ENCODE data around the gene GABRR2. TPM values are rescaled to one million over a fixed set of nuclear protein-coding genes. Genes with fewer than 3 reads are reported as not detected.
A peak's percentile ranks its signal among the peaks of the same experiment; 100 is the strongest.

Gene GABRR2
- total and polyA plus RNA-seq, 2 of the 4 experiments (the other 2 are of a cell fraction) = 0.26 TPM; not detected in 1

GRCh38 chr6:89352278-89353117 is 37.4 kb upstream of the GABRR2 start, which contains the start of gene UBE2J1 (continued):
- TF ChIP-seq SMC3 (IDR thresholded peaks at IDR 0.05; ENCODE audit: low read depth, low read length) = no peak
- no peak for TF ChIP-seq RCOR1 (IDR thresholded peaks at IDR 0.05; ENCODE audit: insufficient replicate concordance, low read length)
- 0 out of 2 replicates have a peak, but pooled peaks have one; percentile 3 for TF ChIP-seq FOS (IDR thresholded peaks at IDR 0.05; ENCODE audit: low read depth, low read length)

GRCh38 chr6:89351671-89352277 is 36.7 kb upstream of the GABRR2 start:
- no peak for DNase-seq
- CTCF ChIA-PET = interaction anchor here (0.9 kb wide), 1 partner anchor 20 kb away, joined by 3 read pairs; no protein-coding TSS in a partner anchor
- in situ Hi-C loops (cut with MboI; ENCODE audit: low sequenced_read_pairs) = loop anchor here (25.0 kb wide), 2 partner anchors 214 to 364 kb away; partner anchors contain the start of gene PM20D2
- H4K8ac ChIP-seq (ENCODE audit: low read depth in 2 of 2, low read length in 2 of 2) = peak overlapping the region; percentile 86 to 99; a peak in 3 of 4 replicates
- H3K36me3 ChIP-seq (ENCODE audit: control insufficient read depth, insufficient read depth, low read length) = no peaks in the 10 kb centered on the region
- no CpG with 5 or more reads among the region's 12 CpGs for WGBS, 2 experiments (ENCODE audit: extremely low coverage in 2 of 2, insufficient read length in 1 of 2)
- peaks cover 9% of the 10 kb centered on the region for H3K4me1 ChIP-seq (ENCODE audit: control insufficient read depth, insufficient read depth, low read length)
- H2AFZ ChIP-seq (replicated peaks; ENCODE audit: low read length, poor library complexity) = peak overlapping the region; percentile 92
- POLR2A ChIA-PET (ENCODE audit: unreplicated experiment) = no interaction called here
- H3K18ac ChIP-seq (ENCODE audit: low read depth, low read length) = peak overlapping the region; percentile 59
- peaks cover 12% of the 10 kb centered on the region for H3K9me1 ChIP-seq (ENCODE audit: insufficient read depth, low read length)
- H3K4me2 ChIP-seq (ENCODE audit: low read depth, low read length) = peak overlapping the region; percentile 94
- H3K9me3 ChIP-seq (ENCODE audit: control insufficient read depth, insufficient read depth, low read length) = no peaks in the 10 kb centered on the region
- H2BK120ac ChIP-seq (ENCODE audit: low read depth, low read length) = peak overlapping the region; percentile 59; the same call in 1 of the 2 replicates
- TSS peak; percentile 38 for BruUV-seq (replicated peaks)
- H4K20me1 ChIP-seq (ENCODE audit: insufficient read depth, low read length) = peaks cover 38% of the 10 kb centered on the region; the same call in 1 of the 2 replicates
- peak overlapping the region; percentile 92 for H2AK9ac ChIP-seq (replicated peaks; ENCODE audit: low read depth, low read length, poor library complexity)
- H3K23ac ChIP-seq (ENCODE audit: low read depth, low read length) = peak overlapping the region; percentile 98
- H3K4ac ChIP-seq (ENCODE audit: low read depth, low read length) = peak overlapping the region; percentile 96
- H3K79me1 ChIP-seq (ENCODE audit: low read depth in 1 of 2, low read length in 2 of 2) = peaks cover 8 to 42% of the 10 kb centered on the region in 2 experiments; a peak in 3 of 4 replicates
- dilution Hi-C loops (cut with HindIII; ENCODE audit: low sequenced_read_pairs, unreplicated experiment) = no loop called here
- H3K27me3 ChIP-seq (ENCODE audit: control insufficient read depth, insufficient read depth, low read length) = no peaks in the 10 kb centered on the region
- H3K27ac ChIP-seq (ENCODE audit: insufficient read depth, low read length) = peak overlapping the region; percentile 85
- peak overlapping the region; percentile 99 for H3K4me3 ChIP-seq (ENCODE audit: insufficient read depth, low read depth, low read length)
- intact Hi-C loops (cut with micrococcal nuclease) = loop anchor here (5.0 kb wide), 2 partner anchors 269 to 369 kb away; partner anchors contain the start of gene PNRC1
- no peak for ATAC-seq (ENCODE audit: low read depth)
- H3K14ac ChIP-seq (replicated peaks; ENCODE audit: low read depth, low read length) = peak overlapping the region; percentile 94
- H4K91ac ChIP-seq (ENCODE audit: insufficient read depth, low read depth, low read length) = peak overlapping the region; percentile 76; the same call in 1 of the 2 replicates
- H2BK5ac ChIP-seq (ENCODE audit: low read depth, low read length, poor library complexity, severe bottlenecking) = peak overlapping the region; percentile 75
- H3K56ac ChIP-seq (ENCODE audit: extremely low read depth, insufficient read depth, low read length) = peak overlapping the region; percentile 90
- peak overlapping the region; percentile 65 for H4K5ac ChIP-seq (ENCODE audit: low read depth, low read length)
- H2BK20ac ChIP-seq (ENCODE audit: low read depth, low read length) = no peak overlapping the region
- H2AK5ac ChIP-seq (ENCODE audit: low read depth, low read length) = peak overlapping the region; percentile 91
- no peak overlapping the region for H2BK15ac ChIP-seq (ENCODE audit: low read depth, low read length)
- peak overlapping the region; percentile 96 for H3K9ac ChIP-seq (ENCODE audit: low read depth, low read length)
- TF ChIP-seq FOS (IDR thresholded peaks at IDR 0.05; ENCODE audit: low read depth, low read length) (no peak), BHLHE40 (IDR thresholded peaks at IDR 0.05; ENCODE audit: low read depth, low read length) (no peak), CEBPB (IDR thresholded peaks at IDR 0.05; ENCODE audit: low read depth, low read length) (no peak), CTCF (conservative IDR thresholded peaks at IDR 0.05; ENCODE audit: low read depth, low read length) (no peak), RFX5 (IDR thresholded peaks at IDR 0.05; ENCODE audit: low read depth, low read length) (no peak), NFE2L2 (IDR thresholded peaks at IDR 0.05; ENCODE audit: low read depth, low read length) (no peak), CHD1 (IDR thresholded peaks at IDR 0.05; ENCODE audit: low read depth, low read length) (no peak), USF2 (IDR thresholded peaks at IDR 0.05; ENCODE audit: low read depth, low read length) (no peak), MXI1 (IDR thresholded peaks at IDR 0.05; ENCODE audit: borderline replicate concordance, low read depth, low read length) (no peak)

All from IMR-90 (cell line).